ENCODE results near the gene DNAAF1. TPM values are rescaled to one million over a fixed set of nuclear protein-coding genes. Genes with fewer than 3 reads are reported as not detected.
"Not testable (repeated sequence)": the region's sequence is repeated elsewhere in the genome, so short reads cannot be mapped to it uniquely, and the experiment has no call there.

DNAAF1 gene
- total RNA-seq, 2 donors from 2014 or later, result 0.20 TPM; not detected in 1

- no peak for DNase-seq
- H3K9ac ChIP-seq (ENCODE audit: low read depth in 2 of 2, low read length in 2 of 2), result no peak overlapping the region
- TF ChIP-seq CTCF (IDR thresholded peaks at IDR 0.05), result no peak
- H3K27me3 ChIP-seq, result no peaks in the 10 kb centered on the region
- no peaks in the 10 kb centered on the region for H3K36me3 ChIP-seq
- intact Hi-C loops (cut with DNase I), result no loop called here
- no peak overlapping the region for H3K27ac ChIP-seq
- H3K9me3 ChIP-seq, result no peaks in the 10 kb centered on the region
- H3K4me1 ChIP-seq, result no peaks in the 10 kb centered on the region
- no peak overlapping the region for H3K4me3 ChIP-seq
Observed at GRCh38 chr16:84196727-84197394, 51.8 kb downstream of the DNAAF1 start.

- Histone ChIP-seq H3K9ac (ENCODE audit: low read depth in 2 of 2, low read length in 2 of 2) (no peak overlapping the region), H3K27me3 (no peaks in the 10 kb centered on the region), H3K4me1 (no peaks in the 10 kb centered on the region), H3K4me3 (no peak overlapping the region), H3K36me3 (no peaks in the 10 kb centered on the region), H3K9me3 (no peaks in the 10 kb centered on the region), H3K27ac (no peak overlapping the region)
- no peak for TF ChIP-seq CTCF (IDR thresholded peaks at IDR 0.05)
- intact Hi-C loops (cut with DNase I), result no loop called here
- DNase-seq, result no peak
Observed at GRCh38 chr16:84197466-84198128, 52.5 kb downstream of the DNAAF1 start.

GRCh38 chr16:84198401-84198800, 53.3 kb downstream of the DNAAF1 start:
- intact Hi-C loops (cut with DNase I), result no loop called here
- Histone ChIP-seq H3K9ac (ENCODE audit: low read depth in 2 of 2, low read length in 2 of 2) (no peak overlapping the region), H3K4me3 (no peak overlapping the region), H3K4me1 (no peaks in the 10 kb centered on the region), H3K27ac (no peak overlapping the region), H3K36me3 (no peaks in the 10 kb centered on the region), H3K27me3 (no peaks in the 10 kb centered on the region), H3K9me3 (no peaks in the 10 kb centered on the region)
- no peak for TF ChIP-seq CTCF (IDR thresholded peaks at IDR 0.05)
- no peak for DNase-seq

- H3K36me3 ChIP-seq, result no peaks in the 10 kb centered on the region
- no peak overlapping the region for H3K9ac ChIP-seq (ENCODE audit: low read depth in 2 of 2, low read length in 2 of 2)
- no peak for DNase-seq
- no peak overlapping the region for H3K27ac ChIP-seq
- no peak for TF ChIP-seq CTCF (IDR thresholded peaks at IDR 0.05)
- intact Hi-C loops (cut with DNase I), result no loop called here
- H3K9me3 ChIP-seq, result no peaks in the 10 kb centered on the region
- no peaks in the 10 kb centered on the region for H3K27me3 ChIP-seq
- H3K4me3 ChIP-seq, result no peak overlapping the region
- no peaks in the 10 kb centered on the region for H3K4me1 ChIP-seq
Observed at GRCh38 chr16:84199097-84199496, 54.0 kb downstream of the DNAAF1 start.

- TF ChIP-seq CTCF (IDR thresholded peaks at IDR 0.05), result no peak
- H3K9ac ChIP-seq (ENCODE audit: low read depth in 2 of 2, low read length in 2 of 2), result no peak overlapping the region
- no peak for DNase-seq
- H3K4me3 ChIP-seq, result no peak overlapping the region
- H3K27me3 ChIP-seq, result no peaks in the 10 kb centered on the region
- H3K27ac ChIP-seq, result no peak overlapping the region
- H3K9me3 ChIP-seq, result no peaks in the 10 kb centered on the region
- no peaks in the 10 kb centered on the region for H3K36me3 ChIP-seq
- no peaks in the 10 kb centered on the region for H3K4me1 ChIP-seq
- intact Hi-C loops (cut with DNase I), result no loop called here
Observed at GRCh38 chr16:84199861-84200260, 54.8 kb downstream of the DNAAF1 start.

- H3K9ac ChIP-seq (ENCODE audit: low read depth in 2 of 2, low read length in 2 of 2); H3K4me3 ChIP-seq; H3K4me1 ChIP-seq; H3K27ac ChIP-seq; DNase-seq; H3K36me3 ChIP-seq; intact Hi-C loops (cut with DNase I); H3K9me3 ChIP-seq; H3K27me3 ChIP-seq: not testable (repeated sequence)
Observed at GRCh38 chr16:84204551-84204950, 59.4 kb downstream of the DNAAF1 start.

GRCh38 chr16:84205123-84205522, 60.0 kb downstream of the DNAAF1 start:
- H3K4me1 ChIP-seq; intact Hi-C loops (cut with DNase I); H3K36me3 ChIP-seq; H3K4me3 ChIP-seq; H3K9me3 ChIP-seq; H3K27me3 ChIP-seq; DNase-seq; H3K27ac ChIP-seq; H3K9ac ChIP-seq (ENCODE audit: low read depth in 2 of 2, low read length in 2 of 2): not testable (repeated sequence)

Measured in colonic mucosa (tissue), 4 donors.